HepG2 (cell line): ENCODE measurements around the gene SLC2A10. TPM values are rescaled to one million over a fixed set of nuclear protein-coding genes. Genes with fewer than 3 reads are reported as not detected.

Source experiments
- ATF2 ChIP-seq: sonication (generic); formaldehyde crosslinking; IDR thresholded peaks from 2 replicates; pipeline ENCODE4 v1.4.0; 2020; ENCODE audit warnings: missing genetic modification reagents
- FOXA3 ChIP-seq: IDR thresholded peaks from 2 replicates; pipeline ENCODE4 v1.6.1; 2016; ENCODE audit warnings: missing genetic modification reagents, missing compliant biosample characterization
- GMEB1 ChIP-seq: sonication (generic); formaldehyde crosslinking; IDR thresholded peaks from 2 replicates; pipeline ENCODE4 v1.5.1; 2020; ENCODE audit warnings: missing genetic modification reagents, mild to moderate bottlenecking, borderline replicate concordance
- GPN1 ChIP-seq: sonication (generic); formaldehyde crosslinking; IDR thresholded peaks from 2 replicates; pipeline ENCODE4 v1.5.1; 2020; ENCODE audit warnings: missing genetic modification reagents, borderline replicate concordance
- MNT ChIP-seq: fragments of 450-650 bp; IDR thresholded peaks from 2 replicates; pipeline ENCODE4 v1.6.1; 2016
- MYC ChIP-seq: sonication (generic); formaldehyde crosslinking; IDR thresholded peaks from 2 replicates; pipeline ENCODE4 v1.9.0; 2021; ENCODE audit warnings: missing genetic modification reagents, borderline replicate concordance
- RFXANK ChIP-seq: IDR thresholded peaks from 2 replicates; pipeline ENCODE4 v1.6.1; 2016
- SMC3 ChIP-seq: IDR thresholded peaks from 2 replicates; pipeline ENCODE4 v1.6.1; 2011; ENCODE audit warnings: low read length, improper control_type of control experiment
- SRY ChIP-seq: sonication (generic); formaldehyde crosslinking; IDR thresholded peaks from 2 replicates; pipeline ENCODE4 v1.8.0; 2022; ENCODE audit warnings: mild to moderate bottlenecking, missing genetic modification reagents
- TARDBP ChIP-seq: sonication (generic); formaldehyde crosslinking; IDR thresholded peaks from 2 replicates; pipeline ENCODE4 v1.8.0; 2022; ENCODE audit warnings: mild to moderate bottlenecking, missing genetic modification reagents
- TOE1 ChIP-seq: sonication (generic); formaldehyde crosslinking; IDR thresholded peaks from 2 replicates; pipeline ENCODE4 v1.4.0; 2020; ENCODE audit warnings: mild to moderate bottlenecking, missing genetic modification reagents
- ZGPAT ChIP-seq: IDR thresholded peaks from 2 replicates; pipeline ENCODE4 v1.6.1; 2016; ENCODE audit warnings: mild to moderate bottlenecking
- ZHX2 ChIP-seq, 2 experiments: sonication (generic) in 1 of 2; formaldehyde crosslinking in 1 of 2; IDR thresholded peaks; 2 replicates each; pipeline versions ENCODE4 v1.6.1 to v1.9.0; 2014 to 2022; ENCODE audit warnings: antibody characterized with exemption in 1 of 2, borderline replicate concordance in 1 of 2, inconsistent platforms in 1 of 2, low read depth in 1 of 2, missing genetic modification reagents in 1 of 2
- ZNF12 ChIP-seq: sonication (generic); formaldehyde crosslinking; IDR thresholded peaks from 2 replicates; pipeline ENCODE4 v1.5.0; 2020; ENCODE audit warnings: missing genetic modification reagents
- ZNF580 ChIP-seq: IDR thresholded peaks from 2 replicates; pipeline ENCODE4 v1.6.1; 2016; ENCODE audit warnings: low read depth, borderline replicate concordance
- ZNF775 ChIP-seq: sonication (generic); formaldehyde crosslinking; IDR thresholded peaks from 2 replicates; pipeline ENCODE4 v1.4.0; 2020; ENCODE audit warnings: missing genetic modification reagents, mild to moderate bottlenecking, moderate library complexity, borderline replicate concordance
- polyA plus RNA-seq, 8 experiments: library from polyadenylated mRNA; depleted of rRNA in 3 of 8; stranded (reverse) in 7 of 8; unstranded in 1 of 8; fragments of >200 nt; fragmentation: Illumina TruSeq in 4 of 8; extraction: Trizol in 4 of 8; gene quantifications; 2 replicates each; pipeline versions ENCODE4 v1.2.1 to v1.2.3, GENCODE V29; 2011 to 2016; ENCODE audit warnings: low read depth in 4 of 8, missing spikeins in 1 of 8, mixed read lengths in 1 of 8; ENCODE audit not compliant: insufficient read depth in 1 of 8
- total RNA-seq, 5 experiments: library from RNA; depleted of rRNA; stranded (reverse); fragments of >200 nt; fragmentation: Illumina TruSeq; extraction: Trizol; gene quantifications; 2 replicates each; pipeline ENCODE4 v1.2.3, GENCODE V29; 2016; ENCODE audit warnings: low read depth in 1 of 5

The SLC2A10 gene
- total and polyA plus RNA-seq, 2 of the 13 experiments (the other 11 are each of a cell fraction or from before 2014, with no cell fraction given): 16.0 to 18.4 TPM

GRCh38 chr20:46666818-46667515 is 42.5 kb upstream of the SLC2A10 start (continued):
- TF ChIP-seq ZHX2 (IDR thresholded peaks at IDR 0.05; ENCODE audit: low read depth) (peak; percentile 83), ZHX2 (CRISPR knock-in tag; IDR thresholded peaks at IDR 0.05; ENCODE audit: borderline replicate concordance) (peak; percentile 97; the same call in 1 of the 2 replicates), MYC (peak; percentile 92; the same call in 1 of the 2 replicates), GPN1 (CRISPR knock-in tag) (no peak), FOXA3 (CRISPR knock-in tag) (peak; percentile 99), GMEB1 (CRISPR knock-in tag) (peak; percentile 72; the same call in 1 of the 2 replicates), ZNF580 (peak; percentile 98), ZGPAT (CRISPR knock-in tag) (peak; percentile 100), TARDBP (CRISPR knock-in tag) (peak; percentile 100), RFXANK (CRISPR knock-in tag) (peak; percentile 94), ATF2 (CRISPR knock-in tag) (peak; percentile 99), TOE1 (peak; percentile 96), ZNF12 (CRISPR knock-in tag) (peak; percentile 94), ZNF775 (CRISPR knock-in tag) (peak; percentile 81; the same call in 1 of the 2 replicates), SMC3 (peak; percentile 83), SRY (CRISPR knock-in tag) (peak; percentile 92; the same call in 1 of the 2 replicates), MNT (peak; percentile 70)
